Measurements from ENCODE around the gene LNX1.

DNA sequence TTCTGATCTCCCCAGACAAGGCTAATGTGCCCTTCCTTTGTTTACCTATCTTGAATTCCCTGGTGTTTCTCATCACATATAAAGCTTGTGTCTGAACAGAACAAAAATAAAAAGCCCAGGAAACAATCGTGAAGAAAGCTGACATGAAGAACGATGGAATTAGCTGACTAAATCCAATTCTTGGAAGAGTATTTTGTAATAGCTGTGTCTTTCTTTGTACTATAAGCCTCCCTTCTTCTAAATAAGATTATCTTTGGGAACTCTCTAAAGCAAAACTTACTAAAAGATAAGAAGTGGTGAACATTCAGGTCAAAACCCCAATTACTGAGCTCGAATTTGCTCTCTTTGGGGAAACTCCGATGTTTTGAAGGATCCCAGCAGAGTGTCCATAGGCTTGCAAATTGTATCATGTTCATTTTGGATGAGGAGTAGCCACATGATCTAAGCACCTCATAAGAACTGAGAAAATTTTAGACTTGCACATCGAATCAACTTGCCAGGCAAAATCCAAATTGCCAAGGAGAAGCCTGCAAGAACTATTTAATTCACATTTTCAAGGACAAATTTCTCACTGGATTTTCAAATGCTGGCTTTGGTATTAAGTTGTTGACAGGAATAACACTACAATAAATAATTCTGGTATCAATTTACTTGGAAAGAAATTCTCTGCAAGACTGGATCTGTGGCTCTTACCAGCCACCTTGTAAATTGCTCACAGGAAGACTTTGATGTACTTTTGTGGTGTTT is 106.2 kb downstream of the LNX1 start:
- TF ChIP-seq EZH2 (IDR thresholded peaks at IDR 0.05; ENCODE audit: insufficient read depth, poor library complexity, severe bottlenecking) (no peak), EZH2phosphoT487 (IDR thresholded peaks at IDR 0.05; ENCODE audit: insufficient read depth, low read depth) (no peak)
